HPDE6-E6E7 (cell line): ENCODE results near the gene DGKD.
"Not testable (repeated sequence)": the region's sequence is repeated elsewhere in the genome, so short reads cannot be mapped to it uniquely, and the experiment has no call there.

Experiments used
- DNase-seq: peaks from one replicate; pipeline ENCODE4 v3.0.0; 2011; ENCODE audit warnings: missing footprints; ENCODE audit errors: extremely low spot score

The DGKD gene

DNA sequence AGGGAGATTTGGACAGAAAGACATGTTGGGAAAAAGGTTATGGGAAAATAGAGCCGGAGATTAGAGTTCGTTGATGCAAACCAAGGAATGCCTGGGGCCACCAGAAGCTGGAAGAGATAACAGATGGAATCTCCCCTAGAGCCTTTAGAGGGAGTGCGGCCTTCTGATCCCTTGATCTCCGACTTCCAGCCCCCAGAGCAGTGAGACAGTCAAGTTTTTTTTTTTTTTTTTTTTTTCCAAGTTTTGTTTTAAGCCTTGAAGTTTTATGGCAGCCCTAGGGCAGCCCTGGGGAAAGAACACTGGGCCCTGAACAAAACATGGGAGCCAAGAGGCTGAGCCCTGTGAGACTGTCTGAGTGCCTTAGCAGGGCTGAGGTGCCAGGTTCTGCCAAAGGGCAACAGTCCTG is 6.5 kb downstream of the DGKD start:
- DNase-seq: no peak

DNA sequence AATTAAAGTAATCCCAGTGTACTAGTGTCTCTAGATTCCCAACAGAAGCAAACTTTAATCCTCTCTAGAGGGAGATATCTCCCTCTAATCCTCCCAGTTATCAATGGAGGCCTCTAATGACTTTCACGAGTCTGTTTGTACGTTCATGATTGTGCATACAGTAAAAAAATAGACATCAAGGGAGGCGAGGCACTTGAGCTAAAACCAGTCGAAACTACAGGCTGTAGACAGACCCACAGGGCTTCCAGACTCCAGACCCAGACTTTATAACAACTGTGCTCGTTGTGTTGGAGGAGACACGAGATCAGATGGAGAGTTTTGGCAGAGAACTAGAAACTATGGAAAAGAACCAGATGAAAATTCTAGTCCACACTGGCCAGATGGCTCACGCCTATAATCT is 7.0 kb downstream of the DGKD start:
- DNase-seq: no peak

DNA sequence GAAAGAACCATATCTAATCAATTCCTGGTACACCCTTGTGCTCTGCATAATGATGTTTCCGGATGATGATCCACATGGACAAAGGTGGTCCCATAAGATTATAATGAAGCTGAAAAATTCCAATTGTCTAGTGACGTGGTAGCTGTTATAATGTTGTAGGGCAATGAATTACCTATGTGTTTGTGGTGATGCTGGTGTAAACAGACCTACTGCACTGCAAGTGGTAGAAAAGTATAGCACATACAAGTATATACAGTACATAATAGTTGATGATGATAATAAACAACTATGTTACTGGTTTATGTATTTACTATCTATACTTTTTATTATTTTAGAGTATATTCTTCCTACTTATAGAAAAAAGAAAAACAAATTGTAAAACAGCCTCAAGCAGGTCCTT is 8.4 kb downstream of the DGKD start:
- no peak for DNase-seq

DNA sequence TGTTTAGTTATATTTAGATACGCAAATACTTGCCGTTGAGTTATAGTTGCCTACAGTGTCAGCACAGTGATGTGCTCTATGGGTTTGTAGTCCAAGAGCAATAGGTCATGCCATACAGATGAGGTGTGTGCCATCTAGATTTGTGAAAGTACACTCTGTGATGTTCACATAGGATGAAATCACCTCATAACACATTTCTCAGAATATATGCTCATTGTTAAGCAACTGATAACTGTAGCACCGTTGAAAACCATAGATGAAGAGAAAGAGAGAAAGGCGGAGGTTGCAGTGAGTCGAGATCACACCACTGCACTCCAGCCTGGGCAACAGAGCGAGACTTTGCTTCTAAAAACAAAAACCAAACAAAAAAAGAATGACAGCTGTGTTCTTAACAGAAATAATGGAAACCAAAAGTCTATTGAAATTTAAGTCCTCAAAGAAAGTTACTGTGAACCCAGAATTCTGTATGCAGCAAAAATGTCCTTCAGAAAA is 9.5 kb downstream of the DGKD start:
- DNase-seq: no peak

DNA sequence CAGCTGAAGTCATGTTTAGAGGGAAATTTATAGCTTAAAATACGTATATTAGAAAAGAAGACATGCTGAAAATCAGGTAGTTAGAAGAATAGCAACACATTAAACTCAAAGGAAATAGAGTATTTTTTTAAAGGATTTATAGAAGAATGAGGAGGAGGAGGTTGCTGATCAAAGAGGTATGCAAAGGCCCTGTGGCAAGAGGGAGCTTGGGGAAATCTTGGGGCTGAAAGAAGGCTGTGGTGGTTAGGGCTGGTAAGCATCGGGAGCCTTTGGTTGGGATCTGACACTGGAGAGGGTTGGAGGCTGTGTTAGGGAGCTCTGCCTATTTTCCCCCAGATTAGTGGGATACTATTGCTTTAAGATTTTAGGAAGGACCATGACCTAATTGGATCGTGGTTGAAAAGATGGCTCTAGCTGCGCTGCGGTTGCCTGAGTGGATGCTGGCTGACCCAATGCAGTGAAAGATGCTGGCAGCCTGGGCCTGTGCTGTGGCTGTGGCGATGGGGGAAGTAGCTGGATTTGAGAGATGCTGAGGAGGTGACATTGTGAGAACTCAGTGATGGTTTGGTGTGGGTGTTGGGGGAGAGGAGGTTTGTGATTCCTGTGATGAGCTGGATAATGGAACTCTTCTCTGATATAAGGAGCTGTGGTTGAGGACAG is 11.7 kb downstream of the DGKD start:
- no peak for DNase-seq

DNA sequence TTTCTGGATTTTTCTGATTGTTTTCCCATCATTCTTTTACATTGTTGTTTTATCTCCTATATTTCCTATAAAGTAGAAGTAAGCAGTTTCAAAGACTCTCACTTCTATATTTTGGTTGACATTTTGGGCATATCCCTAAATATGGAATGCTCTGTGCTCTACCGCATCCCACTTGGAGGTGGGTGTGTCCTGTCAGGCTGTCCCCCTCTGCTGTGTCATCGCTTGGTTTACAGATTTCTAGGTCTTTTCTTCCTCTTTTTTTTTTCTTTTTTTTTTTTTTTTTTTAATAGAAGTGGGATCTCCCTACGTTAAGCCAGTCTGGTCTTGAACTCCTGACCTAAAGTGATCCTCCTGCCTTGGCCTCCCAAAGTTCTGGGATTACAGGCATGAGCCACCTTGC is 13.3 kb downstream of the DGKD start:
- no peak for DNase-seq

DNA sequence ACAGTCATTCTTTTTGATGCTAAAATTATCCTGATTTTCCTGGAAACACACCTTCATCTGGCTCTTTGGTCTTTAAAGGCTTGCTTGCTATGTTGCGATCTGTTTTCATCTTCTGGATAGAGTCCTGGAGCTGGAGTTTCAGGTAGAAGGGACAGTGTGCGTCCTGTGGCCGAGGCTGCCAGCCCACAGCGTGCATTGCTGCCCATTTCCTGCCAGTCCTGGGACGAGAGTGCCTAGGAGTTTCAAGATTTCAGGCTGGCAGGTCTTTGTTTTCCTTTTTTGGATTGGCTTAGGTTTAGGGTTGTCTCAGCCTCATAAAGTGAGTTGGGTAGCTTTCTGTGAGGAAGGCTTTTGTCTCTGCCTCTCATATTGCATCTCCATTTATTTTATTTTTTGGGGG is 14.5 kb downstream of the DGKD start:
- no peak for DNase-seq

DNA sequence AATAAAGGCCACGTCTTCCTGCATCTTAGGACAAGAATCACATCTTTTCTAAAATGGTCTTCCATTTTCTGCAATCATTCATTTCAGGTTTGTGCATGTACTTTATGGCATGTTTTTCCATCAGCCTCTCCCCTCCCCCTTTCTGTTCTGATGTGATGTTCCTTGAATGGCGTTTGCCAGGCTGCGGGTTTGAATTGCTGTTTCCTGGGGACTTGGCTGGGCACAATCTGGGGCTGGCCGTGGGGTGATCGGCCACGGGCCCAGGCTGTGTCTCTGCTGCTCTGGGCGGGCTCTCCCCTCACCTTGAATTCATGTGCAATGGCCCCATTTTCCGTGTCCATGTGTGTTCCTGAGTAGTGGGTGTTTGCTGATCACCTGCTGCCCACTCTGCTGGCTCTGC is 15.2 kb downstream of the DGKD start:
- no peak for DNase-seq

DNA sequence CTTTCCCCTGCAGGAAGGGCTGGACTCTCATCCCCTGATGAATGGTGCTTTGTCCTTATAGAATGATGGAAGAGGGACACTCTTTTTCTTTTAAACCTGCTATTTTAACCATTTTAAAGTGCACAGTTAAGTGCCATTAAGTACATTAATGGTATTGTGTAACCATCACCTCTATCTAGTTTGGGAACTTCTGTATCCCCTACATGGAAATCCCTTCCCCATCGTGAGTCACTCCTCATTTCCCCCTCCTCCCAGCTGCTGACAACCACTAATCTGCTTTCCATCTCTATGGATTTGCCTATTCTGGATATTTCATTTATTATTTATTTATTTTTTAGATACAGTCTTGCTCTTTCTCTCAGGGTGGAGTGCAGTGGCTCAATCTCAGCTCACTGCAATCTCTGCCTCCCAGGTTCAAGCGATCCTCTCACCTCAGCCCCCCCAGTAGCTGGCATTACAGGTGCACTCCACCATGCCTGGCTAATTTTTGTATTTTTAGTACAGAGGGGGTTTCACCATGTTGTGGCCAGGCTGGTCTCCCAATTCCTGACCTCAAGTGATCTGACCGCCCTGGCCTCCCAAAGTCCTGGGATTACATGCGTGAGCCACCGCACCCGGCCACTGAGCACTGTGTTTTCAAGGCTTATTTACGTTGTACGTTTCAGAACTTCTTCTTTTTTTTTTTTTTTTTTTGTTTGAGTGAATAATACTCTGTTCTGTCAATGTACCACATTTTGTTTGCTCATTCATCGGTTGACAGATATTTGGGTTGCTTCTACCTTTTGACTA is 15.8 kb downstream of the DGKD start:
- no peak for DNase-seq

DNA sequence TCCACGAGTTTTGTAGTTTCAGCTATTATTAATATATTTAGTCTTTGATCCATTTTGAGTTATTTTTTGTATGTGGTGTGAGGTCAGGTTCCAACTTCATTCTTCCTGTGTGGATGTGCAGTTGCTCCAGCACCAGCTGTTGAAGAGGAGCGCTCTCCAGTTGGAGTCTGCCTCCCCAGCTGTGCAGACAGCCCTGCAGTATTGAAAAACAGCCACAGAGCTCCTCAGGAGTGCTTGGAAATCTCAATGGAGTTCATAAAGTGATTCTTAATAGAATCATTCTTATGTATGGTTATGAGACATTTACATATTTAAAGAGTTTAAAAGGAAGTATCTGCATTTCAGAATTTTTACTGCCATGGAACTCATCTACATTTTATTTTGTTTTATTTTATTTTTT is 17.3 kb downstream of the DGKD start:
- no peak for DNase-seq

DNA sequence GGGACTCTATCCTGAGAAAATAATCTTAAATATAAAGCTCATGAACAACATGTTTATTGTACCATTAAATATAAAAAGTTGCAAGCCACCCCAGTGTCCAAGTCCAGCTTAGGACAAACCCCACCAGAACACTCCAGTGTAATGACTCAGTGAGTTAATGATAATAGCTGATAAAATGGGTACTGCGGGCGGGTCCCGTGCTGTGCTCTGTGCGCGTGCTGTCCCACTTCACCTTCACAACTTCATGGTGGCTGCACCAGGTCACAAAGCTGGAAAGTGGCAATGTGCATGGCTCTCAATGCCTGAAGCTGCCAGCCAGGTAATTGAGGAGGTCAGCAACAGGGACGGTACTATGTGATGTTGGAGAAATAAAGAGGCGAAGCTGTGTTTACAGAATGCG is 18.6 kb downstream of the DGKD start:
- DNase-seq: no peak

DNA sequence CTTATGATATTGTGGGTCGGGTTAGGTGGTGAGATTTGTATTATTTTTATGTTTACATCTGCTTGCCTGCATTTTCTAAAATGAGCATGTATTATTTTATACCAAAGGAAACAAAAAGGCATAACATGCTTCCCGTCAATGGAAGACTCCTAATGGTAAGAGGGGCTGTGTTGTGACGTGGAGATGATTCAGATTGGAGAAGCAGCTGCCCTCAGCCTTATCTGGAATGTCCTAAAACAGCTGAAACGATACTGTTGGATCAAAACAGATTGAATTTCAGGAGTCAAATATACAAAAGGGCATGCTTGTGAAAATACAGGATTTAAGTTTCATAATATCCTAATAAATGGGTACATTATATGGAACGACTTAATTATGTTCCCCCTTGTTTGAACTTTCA is 19.0 kb downstream of the DGKD start:
- no peak for DNase-seq

DNA sequence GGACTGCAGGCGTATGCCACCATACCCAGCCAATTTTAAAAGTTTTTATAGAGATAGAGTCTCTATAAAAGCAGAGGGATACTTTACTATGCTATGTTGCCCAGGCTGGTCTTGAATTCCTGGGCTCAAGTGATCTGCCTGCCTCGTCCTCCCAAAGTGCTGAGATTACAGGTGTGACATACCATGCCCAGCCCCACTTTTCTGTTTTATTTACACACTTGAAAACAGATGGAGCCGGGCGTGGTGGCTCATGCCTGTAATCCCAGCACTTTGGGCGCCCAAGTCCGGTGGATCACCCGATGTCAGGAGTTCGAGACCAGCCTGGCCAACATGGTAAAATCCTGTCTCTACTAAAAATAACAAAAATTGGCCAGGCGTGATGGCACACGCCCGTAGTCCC is 20.5 kb downstream of the DGKD start:
- DNase-seq: not testable (repeated sequence)

DNA sequence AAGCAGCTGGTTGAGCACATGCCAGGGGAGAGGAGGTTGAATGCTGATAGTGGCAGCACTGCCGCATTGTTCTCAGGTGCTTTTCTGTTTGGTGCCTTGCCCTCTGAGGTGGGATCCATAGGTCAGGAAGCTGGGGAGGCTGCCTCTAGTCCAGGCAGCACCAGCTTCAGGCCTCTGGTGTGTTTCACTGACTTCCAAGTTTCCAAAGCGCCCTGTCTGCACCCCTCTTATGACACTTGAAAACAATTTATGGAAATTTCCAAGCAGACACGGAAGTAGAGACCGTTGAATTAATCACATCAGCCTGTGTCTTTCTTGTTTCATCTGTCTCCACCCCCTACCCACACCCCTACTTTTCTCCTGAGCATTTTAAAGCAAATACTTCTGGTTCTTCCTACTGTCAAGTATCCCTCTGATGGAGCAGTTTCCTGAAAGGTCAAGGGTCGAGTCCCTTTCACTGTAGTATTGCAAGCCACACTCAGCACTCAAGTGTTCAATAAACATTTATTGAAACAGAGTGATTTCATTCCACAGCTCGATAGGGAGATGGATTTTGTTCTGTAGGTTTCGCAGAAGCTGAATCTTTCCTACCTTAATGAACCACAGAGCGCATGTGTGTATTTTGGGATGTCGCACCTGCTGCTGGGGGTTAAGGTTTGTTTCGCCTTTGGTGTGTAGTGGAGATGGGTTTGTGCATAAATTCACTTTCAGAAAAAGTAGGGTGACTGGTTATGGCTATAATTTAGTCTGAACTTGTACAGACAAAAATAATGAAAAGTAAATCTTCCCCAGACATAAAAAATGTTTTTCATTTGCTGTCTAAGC is 21.4 kb downstream of the DGKD start:
- no peak for DNase-seq

DNA sequence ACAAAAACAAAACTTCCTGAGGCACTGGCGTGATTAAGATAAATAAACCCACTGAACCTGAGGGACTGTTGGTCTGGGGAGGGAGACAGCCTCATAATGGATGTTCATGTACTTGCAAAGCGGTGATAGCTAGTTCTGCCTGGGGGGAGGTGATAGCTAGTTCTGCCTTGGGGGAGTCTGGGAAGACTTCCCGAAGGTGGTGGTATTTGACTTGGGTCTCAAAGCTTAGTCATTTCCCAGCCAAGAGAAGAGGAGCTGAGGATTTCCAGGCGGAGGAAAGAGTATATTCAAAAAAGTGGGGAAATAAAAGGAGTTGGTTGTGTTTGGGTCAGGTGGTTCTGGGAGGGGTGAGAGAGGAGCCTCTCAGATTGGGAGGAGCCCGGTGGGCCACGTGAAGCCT is 24.7 kb downstream of the DGKD start:
- no peak for DNase-seq

DNA sequence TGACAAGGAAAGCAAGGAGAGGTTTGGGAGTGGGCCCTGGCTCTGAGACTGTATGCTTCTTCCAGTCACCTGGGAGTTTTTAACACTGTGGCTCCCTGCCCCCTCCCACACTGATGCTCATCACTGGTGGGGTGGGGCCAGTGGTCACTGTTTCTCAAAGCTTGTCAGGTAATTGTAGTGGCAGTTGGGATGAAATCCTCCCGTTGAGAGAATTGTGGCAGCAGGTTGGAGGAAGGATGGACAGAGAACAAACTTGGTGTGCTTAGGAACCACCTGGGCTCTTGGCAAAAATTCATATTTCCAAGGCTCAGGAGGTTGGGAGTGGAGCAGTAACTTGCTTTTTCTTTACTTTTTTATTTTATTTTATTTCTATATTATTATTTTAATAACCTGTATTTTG is 25.1 kb downstream of the DGKD start:
- no peak for DNase-seq

DNA sequence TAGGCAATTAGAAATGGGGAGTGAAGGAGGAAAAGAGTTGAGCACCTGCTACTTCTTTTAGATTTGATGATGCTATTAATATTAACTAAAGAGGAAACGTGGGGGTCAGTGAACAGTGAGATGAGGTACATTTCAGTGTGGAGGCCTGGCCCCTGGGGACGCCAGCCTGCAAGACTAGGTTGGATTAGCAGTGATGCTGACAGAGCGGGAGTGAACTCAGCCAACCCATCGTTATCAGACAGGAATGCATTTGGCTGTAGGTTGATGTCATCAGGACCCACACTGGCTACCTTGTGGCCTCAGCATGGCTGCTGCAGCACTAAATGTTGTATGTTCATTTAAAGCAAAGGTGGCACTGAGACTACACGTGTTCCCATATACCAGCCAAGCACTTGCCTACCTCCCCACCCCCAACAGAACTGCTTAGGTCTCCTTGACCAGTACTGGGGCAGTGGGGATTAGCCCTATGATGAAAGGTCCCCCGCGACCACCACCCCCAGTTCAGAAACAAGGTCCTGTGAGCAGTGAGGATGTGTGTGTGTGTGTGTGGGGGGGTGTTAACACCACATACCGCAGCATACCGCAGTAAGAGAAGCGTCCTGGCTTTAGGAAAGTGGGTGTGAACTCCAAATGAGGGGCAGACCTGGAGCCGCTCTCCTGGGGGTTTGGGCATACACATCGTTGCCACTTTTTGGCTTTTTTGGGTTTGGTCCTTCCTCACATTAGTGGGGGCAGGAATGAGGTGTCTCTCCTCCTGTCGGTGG is 26.0 kb downstream of the DGKD start:
- DNase-seq: no peak

DNA sequence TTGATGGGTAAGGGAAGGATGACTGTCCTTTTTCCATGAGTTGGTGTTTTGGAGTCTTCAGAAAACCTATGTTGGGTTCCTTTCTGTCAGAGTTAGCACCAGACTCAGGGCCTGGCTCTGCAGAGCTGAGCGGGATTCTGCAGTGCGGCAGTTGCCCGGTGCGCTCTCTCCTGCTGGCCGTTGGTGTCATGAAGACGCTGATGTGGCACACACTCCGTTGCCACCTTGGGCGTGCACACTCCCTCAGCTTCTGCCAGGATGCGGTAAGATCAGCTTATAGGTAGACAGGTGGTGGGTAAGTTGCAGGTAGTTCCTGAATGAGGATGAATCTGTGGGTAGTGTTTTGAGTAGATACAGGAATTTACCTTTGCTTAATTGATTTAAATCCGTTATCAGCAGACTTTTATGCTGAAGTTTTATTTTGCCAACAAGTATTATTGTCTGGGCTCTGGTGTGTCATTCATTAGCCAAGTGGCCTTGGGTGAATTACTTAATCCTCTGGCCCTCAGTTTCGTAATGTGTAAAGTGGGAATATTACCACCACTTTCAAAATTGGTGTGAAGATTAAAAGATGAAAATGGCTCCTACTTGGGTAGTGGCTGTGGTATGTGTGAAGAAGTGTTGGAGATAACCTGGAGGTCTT is 26.8 kb downstream of the DGKD start:
- no peak for DNase-seq

DNA sequence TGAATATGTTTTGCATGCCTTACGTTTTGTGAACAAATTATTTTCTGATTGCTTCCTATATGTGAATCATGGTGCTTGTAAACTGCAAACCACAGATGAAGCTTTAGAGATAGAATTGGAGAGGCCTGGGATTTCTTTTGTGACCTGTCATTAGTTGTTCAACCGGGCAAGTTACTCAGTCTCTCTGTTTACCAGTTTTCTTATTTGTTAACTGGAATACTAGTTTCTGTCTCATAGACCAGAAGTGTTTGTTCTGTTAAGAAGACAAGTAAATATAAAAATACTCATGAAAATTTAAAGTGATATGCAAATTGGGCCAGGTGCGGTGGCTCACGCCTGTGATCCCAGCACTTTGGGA is 27.3 kb downstream of the DGKD start:
- DNase-seq: no peak

DNA sequence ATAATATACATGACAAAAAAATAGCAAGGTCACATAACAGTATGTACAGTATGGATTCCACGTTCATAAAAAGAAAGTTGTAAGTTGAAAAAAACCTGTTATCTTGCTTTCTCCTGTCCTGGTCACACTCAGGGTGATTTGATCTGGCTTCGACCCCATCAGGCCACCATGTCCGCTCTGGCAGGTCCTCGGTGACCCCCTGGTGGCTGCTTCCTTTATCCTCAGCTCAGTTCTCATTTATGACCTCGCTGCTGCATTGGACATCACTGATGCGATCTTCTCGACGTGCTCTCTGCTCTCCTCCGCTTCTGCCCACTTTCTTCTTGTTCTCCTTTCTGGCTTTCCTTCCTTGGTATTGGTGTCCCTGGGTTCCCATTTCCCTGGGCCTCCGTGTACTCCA is 29.7 kb downstream of the DGKD start:
- DNase-seq: no peak

DNA sequence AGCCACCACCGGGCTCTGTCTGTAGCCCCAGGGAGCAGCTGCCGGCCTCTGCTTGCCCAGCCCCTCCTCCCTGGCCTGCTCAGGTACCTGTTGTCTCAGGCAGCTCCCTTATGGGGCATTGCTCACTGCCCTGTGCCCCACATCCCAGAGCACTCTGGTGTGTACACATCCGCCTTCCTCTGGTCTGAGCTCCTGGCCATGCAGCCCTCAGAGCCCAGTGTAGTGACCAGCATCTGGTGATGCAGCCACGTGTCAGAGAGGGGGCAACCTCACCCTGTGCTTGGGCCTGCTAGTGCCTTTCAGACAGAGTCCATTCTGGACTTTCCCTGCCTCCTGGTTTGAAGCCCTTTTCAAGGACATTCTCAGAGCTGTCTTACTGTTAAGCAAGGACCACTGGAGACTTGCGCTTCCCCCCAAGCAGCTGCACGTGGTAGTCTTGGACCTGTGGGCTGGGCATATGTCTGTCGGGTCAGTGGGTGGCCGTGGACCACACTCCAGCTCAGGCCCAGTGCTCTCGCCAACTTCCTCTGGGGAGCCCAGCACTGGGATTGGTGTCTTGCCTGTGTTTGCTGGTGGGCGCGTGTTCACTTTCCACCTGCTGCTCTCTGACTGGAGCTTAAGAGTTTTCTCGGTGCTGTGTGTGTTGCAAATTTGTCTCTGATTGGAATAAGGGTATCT is 30.7 kb downstream of the DGKD start:
- peak; percentile 50 for DNase-seq
